Measurements from ENCODE around the gene CDC123. TPM values are rescaled to one million over a fixed set of nuclear protein-coding genes. Genes with fewer than 3 reads are reported as not detected.
"Not testable (repeated sequence)": the region's sequence is repeated elsewhere in the genome, so short reads cannot be mapped to it uniquely, and the experiment has no call there.

Gene CDC123
- polyA plus RNA-seq, 1 experiment: 138 TPM

DNA sequence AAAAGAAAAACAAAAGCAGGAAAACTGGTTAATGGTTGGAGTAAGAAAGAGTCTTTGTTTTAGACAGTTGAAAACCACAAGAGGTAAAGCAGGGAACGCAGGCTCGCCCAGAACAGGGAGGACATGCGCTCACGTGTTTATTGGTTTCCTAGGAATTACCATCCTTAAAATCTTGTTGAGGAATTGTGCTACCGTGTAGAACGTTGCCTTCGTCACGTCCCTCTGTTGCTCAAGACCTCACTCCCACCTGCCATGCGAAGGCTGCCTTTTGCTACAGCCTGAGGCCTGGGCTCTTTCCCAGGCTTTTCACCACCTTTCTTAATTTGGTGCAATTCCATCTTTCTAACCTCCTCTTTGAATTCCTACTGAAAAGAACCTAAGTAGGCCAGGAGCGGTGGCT, 91.8 kb downstream of the CDC123 start:
- TF ChIP-seq, protein P1, sequence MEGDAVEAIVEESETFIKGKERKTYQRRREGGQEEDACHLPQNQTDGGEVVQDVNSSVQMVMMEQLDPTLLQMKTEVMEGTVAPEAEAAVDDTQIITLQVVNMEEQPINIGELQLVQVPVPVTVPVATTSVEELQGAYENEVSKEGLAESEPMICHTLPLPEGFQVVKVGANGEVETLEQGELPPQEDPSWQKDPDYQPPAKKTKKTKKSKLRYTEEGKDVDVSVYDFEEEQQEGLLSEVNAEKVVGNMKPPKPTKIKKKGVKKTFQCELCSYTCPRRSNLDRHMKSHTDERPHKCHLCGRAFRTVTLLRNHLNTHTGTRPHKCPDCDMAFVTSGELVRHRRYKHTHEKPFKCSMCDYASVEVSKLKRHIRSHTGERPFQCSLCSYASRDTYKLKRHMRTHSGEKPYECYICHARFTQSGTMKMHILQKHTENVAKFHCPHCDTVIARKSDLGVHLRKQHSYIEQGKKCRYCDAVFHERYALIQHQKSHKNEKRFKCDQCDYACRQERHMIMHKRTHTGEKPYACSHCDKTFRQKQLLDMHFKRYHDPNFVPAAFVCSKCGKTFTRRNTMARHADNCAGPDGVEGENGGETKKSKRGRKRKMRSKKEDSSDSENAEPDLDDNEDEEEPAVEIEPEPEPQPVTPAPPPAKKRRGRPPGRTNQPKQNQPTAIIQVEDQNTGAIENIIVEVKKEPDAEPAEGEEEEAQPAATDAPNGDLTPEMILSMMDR (IDR thresholded peaks at IDR 0.05; ENCODE audit: low read depth, low read length): no peak
- ChIA-PET CTCF (no interaction called here), POLR2A (no interaction called here)
- no peak for DNase-seq (ENCODE audit: low read depth, low spot score)
- Histone ChIP-seq H3K4me3 (ENCODE audit: low read depth, low read length) (no peak overlapping the region), H3K9me3 (ENCODE audit: control insufficient read depth, insufficient read depth, low read length) (no peaks in the 10 kb centered on the region), H3K27me3 (ENCODE audit: control insufficient read depth, insufficient read depth, low read length) (no peaks in the 10 kb centered on the region), H3K27ac (ENCODE audit: low read depth, low read length) (no peak overlapping the region)

GRCh38 chr10:12297784-12298183, 101.8 kb downstream of the CDC123 start:
- H3K9me3 ChIP-seq (ENCODE audit: control insufficient read depth, insufficient read depth, low read length); H3K27ac ChIP-seq (ENCODE audit: low read depth, low read length); H3K4me3 ChIP-seq (ENCODE audit: low read depth, low read length); DNase-seq (ENCODE audit: low read depth, low spot score); H3K27me3 ChIP-seq (ENCODE audit: control insufficient read depth, insufficient read depth, low read length); POLR2A ChIA-PET; CTCF ChIA-PET: not testable (repeated sequence)

GRCh38 chr10:12299222-12299965, 103.4 kb downstream of the CDC123 start:
- ChIA-PET POLR2A (no interaction called here), CTCF (no interaction called here)
- Histone ChIP-seq H3K9me3 (ENCODE audit: control insufficient read depth, insufficient read depth, low read length) (no peaks in the 10 kb centered on the region; the same call in 1 of the 2 replicates), H3K27ac (ENCODE audit: low read depth, low read length) (no peak overlapping the region), H3K4me3 (ENCODE audit: low read depth, low read length) (no peak overlapping the region), H3K27me3 (ENCODE audit: control insufficient read depth, insufficient read depth, low read length) (no peaks in the 10 kb centered on the region)
- no peak for DNase-seq (ENCODE audit: low read depth, low spot score)
- TF ChIP-seq, protein P1 (IDR thresholded peaks at IDR 0.05; ENCODE audit: low read depth, low read length): no peak

Other genes starting within 250 kb of the CDC123 start
- 12.3 and 18.4 TPM in 2 replicates for gene UPF2, start 153.4 kb upstream of the CDC123 start, polyA plus RNA-seq (2011; rRNA removed)
- 17.5 and 21.5 TPM in 2 replicates for gene DHTKD1, start 127.2 kb upstream of the CDC123 start, polyA plus RNA-seq (2011; rRNA removed)
- gene SEC61A2, start 66.5 kb upstream of the CDC123 start, polyA plus RNA-seq (2011; rRNA removed): 10.6 and 15.6 TPM in 2 replicates
- gene NUDT5, start 297 bp upstream of the CDC123 start, polyA plus RNA-seq (2011; rRNA removed): 110 and 121 TPM in 2 replicates
- 8.2 and 10.4 TPM in 2 replicates for gene CAMK1D, start 153.4 kb downstream of the CDC123 start, polyA plus RNA-seq (2011; rRNA removed)